ENCODE data around the gene NMU.
A peak's percentile ranks its signal among the peaks of the same experiment; 100 is the strongest.
"Not testable (repeated sequence)": the region's sequence is repeated elsewhere in the genome, so short reads cannot be mapped to it uniquely, and the experiment has no call there.

The NMU gene

GRCh38 chr4:55635741-55636655, at the start of gene NMU:
TSS of gene NMU (minus strand) at chr4:55636298. CDS start at chr4:55636192, 106 bp downstream.
- H3K4me3 ChIP-seq (ENCODE audit: insufficient read length, low read depth), result peak within 1 kb of the TSS; percentile 55
- TF ChIP-seq YY1 (IDR thresholded peaks at IDR 0.05; ENCODE audit: insufficient read depth, insufficient read length) (no peak), SUZ12 (IDR thresholded peaks at IDR 0.05; ENCODE audit: extremely low read depth, insufficient read depth, insufficient read length) (no peak), ZNF274 (IDR thresholded peaks at IDR 0.05; ENCODE audit: low read depth, low read length) (no peak)
- no peaks in the 10 kb centered on the region for H3K9me3 ChIP-seq (ENCODE audit: insufficient read depth, low read length)
- H3K4me1 ChIP-seq (ENCODE audit: insufficient read depth, insufficient read length), result no peaks in the 10 kb centered on the region
- DNase-seq (ENCODE audit: low read depth, low spot score), result no peak
- H3K9ac ChIP-seq (ENCODE audit: insufficient read length, low read depth), result peak within 1 kb of the TSS; percentile 70
- peaks cover 33% of the 10 kb centered on the region for H3K27me3 ChIP-seq (ENCODE audit: insufficient read depth, insufficient read length)
- no peaks in the 10 kb centered on the region for H3K36me3 ChIP-seq (ENCODE audit: insufficient read depth, insufficient read length, low read length)

- Histone ChIP-seq H3K9ac (ENCODE audit: insufficient read length, low read depth) (no peak overlapping the region), H3K4me1 (ENCODE audit: insufficient read depth, insufficient read length) (no peaks in the 10 kb centered on the region), H3K36me3 (ENCODE audit: insufficient read depth, insufficient read length, low read length) (no peaks in the 10 kb centered on the region), H3K9me3 (ENCODE audit: insufficient read depth, low read length) (no peaks in the 10 kb centered on the region), H3K27me3 (ENCODE audit: insufficient read depth, insufficient read length) (no peaks in the 10 kb centered on the region), H3K4me3 (ENCODE audit: insufficient read length, low read depth) (no peak overlapping the region)
- DNase-seq (ENCODE audit: low read depth, low spot score), result no peak
- TF ChIP-seq ZNF274 (IDR thresholded peaks at IDR 0.05; ENCODE audit: low read depth, low read length) (no peak), YY1 (IDR thresholded peaks at IDR 0.05; ENCODE audit: insufficient read depth, insufficient read length) (no peak), SUZ12 (IDR thresholded peaks at IDR 0.05; ENCODE audit: extremely low read depth, insufficient read depth, insufficient read length) (no peak)
These were observed 48.2 kb upstream of the NMU start for GRCh38 chr4:55684276-55684675.

- not testable (repeated sequence) for H3K36me3 ChIP-seq (ENCODE audit: insufficient read depth, insufficient read length, low read length); H3K4me3 ChIP-seq (ENCODE audit: insufficient read length, low read depth); DNase-seq (ENCODE audit: low read depth, low spot score); H3K27me3 ChIP-seq (ENCODE audit: insufficient read depth, insufficient read length); H3K9ac ChIP-seq (ENCODE audit: insufficient read length, low read depth); H3K4me1 ChIP-seq (ENCODE audit: insufficient read depth, insufficient read length); H3K9me3 ChIP-seq (ENCODE audit: insufficient read depth, low read length)
These were observed 46.7 kb upstream of the NMU start for GRCh38 chr4:55682797-55683196.

- no peak for TF ChIP-seq ZNF274 (IDR thresholded peaks at IDR 0.05; ENCODE audit: low read depth, low read length)
- TF ChIP-seq YY1 (IDR thresholded peaks at IDR 0.05; ENCODE audit: insufficient read depth, insufficient read length), result no peak
- TF ChIP-seq SUZ12 (IDR thresholded peaks at IDR 0.05; ENCODE audit: extremely low read depth, insufficient read depth, insufficient read length), result no peak
These were observed 46.2 kb upstream of the NMU start for GRCh38 chr4:55682295-55682694.

GRCh38 chr4:55681430-55681829, 45.3 kb upstream of the NMU start:
- TF ChIP-seq SUZ12 (IDR thresholded peaks at IDR 0.05; ENCODE audit: extremely low read depth, insufficient read depth, insufficient read length) (no peak), YY1 (IDR thresholded peaks at IDR 0.05; ENCODE audit: insufficient read depth, insufficient read length) (no peak), ZNF274 (IDR thresholded peaks at IDR 0.05; ENCODE audit: low read depth, low read length) (no peak)
- H3K4me1 ChIP-seq (ENCODE audit: insufficient read depth, insufficient read length), result no peaks in the 10 kb centered on the region
- no peaks in the 10 kb centered on the region for H3K36me3 ChIP-seq (ENCODE audit: insufficient read depth, insufficient read length, low read length)
- H3K27me3 ChIP-seq (ENCODE audit: insufficient read depth, insufficient read length), result no peaks in the 10 kb centered on the region
- H3K9ac ChIP-seq (ENCODE audit: insufficient read length, low read depth), result no peak overlapping the region
- no peak for DNase-seq (ENCODE audit: low read depth, low spot score)
- no peaks in the 10 kb centered on the region for H3K9me3 ChIP-seq (ENCODE audit: insufficient read depth, low read length)
- H3K4me3 ChIP-seq (ENCODE audit: insufficient read length, low read depth), result no peak overlapping the region

More at GRCh38 chr4:55682295-55682694, 46.2 kb upstream of the NMU start:
- no peak for DNase-seq (ENCODE audit: low read depth, low spot score)
- no peaks in the 10 kb centered on the region for H3K36me3 ChIP-seq (ENCODE audit: insufficient read depth, insufficient read length, low read length)
- no peak overlapping the region for H3K9ac ChIP-seq (ENCODE audit: insufficient read length, low read depth)
- H3K9me3 ChIP-seq (ENCODE audit: insufficient read depth, low read length), result no peaks in the 10 kb centered on the region
- no peak overlapping the region for H3K4me3 ChIP-seq (ENCODE audit: insufficient read length, low read depth)
- no peaks in the 10 kb centered on the region for H3K27me3 ChIP-seq (ENCODE audit: insufficient read depth, insufficient read length)
- H3K4me1 ChIP-seq (ENCODE audit: insufficient read depth, insufficient read length), result no peaks in the 10 kb centered on the region

- no peaks in the 10 kb centered on the region for H3K27me3 ChIP-seq (ENCODE audit: insufficient read depth, insufficient read length)
- DNase-seq (ENCODE audit: low read depth, low spot score), result peak; percentile 27
- H3K9ac ChIP-seq (ENCODE audit: insufficient read length, low read depth), result no peak overlapping the region
- TF ChIP-seq SUZ12 (IDR thresholded peaks at IDR 0.05; ENCODE audit: extremely low read depth, insufficient read depth, insufficient read length), result no peak
- no peak for TF ChIP-seq ZNF274 (IDR thresholded peaks at IDR 0.05; ENCODE audit: low read depth, low read length)
- TF ChIP-seq YY1 (IDR thresholded peaks at IDR 0.05; ENCODE audit: insufficient read depth, insufficient read length), result no peak
- H3K4me3 ChIP-seq (ENCODE audit: insufficient read length, low read depth), result no peak overlapping the region
- no peaks in the 10 kb centered on the region for H3K4me1 ChIP-seq (ENCODE audit: insufficient read depth, insufficient read length)
- no peaks in the 10 kb centered on the region for H3K9me3 ChIP-seq (ENCODE audit: insufficient read depth, low read length)
- H3K36me3 ChIP-seq (ENCODE audit: insufficient read depth, insufficient read length, low read length), result no peaks in the 10 kb centered on the region
These were observed 39.2 kb upstream of the NMU start for GRCh38 chr4:55675196-55675793.

- no peak for DNase-seq (ENCODE audit: low read depth, low spot score)
- H3K36me3 ChIP-seq (ENCODE audit: insufficient read depth, insufficient read length, low read length), result no peaks in the 10 kb centered on the region
- no peaks in the 10 kb centered on the region for H3K9me3 ChIP-seq (ENCODE audit: insufficient read depth, low read length)
- H3K4me3 ChIP-seq (ENCODE audit: insufficient read length, low read depth), result no peak overlapping the region
- H3K4me1 ChIP-seq (ENCODE audit: insufficient read depth, insufficient read length), result no peaks in the 10 kb centered on the region
- TF ChIP-seq ZNF274 (IDR thresholded peaks at IDR 0.05; ENCODE audit: low read depth, low read length) (no peak), SUZ12 (IDR thresholded peaks at IDR 0.05; ENCODE audit: extremely low read depth, insufficient read depth, insufficient read length) (no peak), YY1 (IDR thresholded peaks at IDR 0.05; ENCODE audit: insufficient read depth, insufficient read length) (no peak)
- no peaks in the 10 kb centered on the region for H3K27me3 ChIP-seq (ENCODE audit: insufficient read depth, insufficient read length)
- no peak overlapping the region for H3K9ac ChIP-seq (ENCODE audit: insufficient read length, low read depth)
These were observed 37.3 kb upstream of the NMU start for GRCh38 chr4:55673424-55673823.
